ENCODE measurements around the gene CSMD2.

CSMD2 gene

DNA sequence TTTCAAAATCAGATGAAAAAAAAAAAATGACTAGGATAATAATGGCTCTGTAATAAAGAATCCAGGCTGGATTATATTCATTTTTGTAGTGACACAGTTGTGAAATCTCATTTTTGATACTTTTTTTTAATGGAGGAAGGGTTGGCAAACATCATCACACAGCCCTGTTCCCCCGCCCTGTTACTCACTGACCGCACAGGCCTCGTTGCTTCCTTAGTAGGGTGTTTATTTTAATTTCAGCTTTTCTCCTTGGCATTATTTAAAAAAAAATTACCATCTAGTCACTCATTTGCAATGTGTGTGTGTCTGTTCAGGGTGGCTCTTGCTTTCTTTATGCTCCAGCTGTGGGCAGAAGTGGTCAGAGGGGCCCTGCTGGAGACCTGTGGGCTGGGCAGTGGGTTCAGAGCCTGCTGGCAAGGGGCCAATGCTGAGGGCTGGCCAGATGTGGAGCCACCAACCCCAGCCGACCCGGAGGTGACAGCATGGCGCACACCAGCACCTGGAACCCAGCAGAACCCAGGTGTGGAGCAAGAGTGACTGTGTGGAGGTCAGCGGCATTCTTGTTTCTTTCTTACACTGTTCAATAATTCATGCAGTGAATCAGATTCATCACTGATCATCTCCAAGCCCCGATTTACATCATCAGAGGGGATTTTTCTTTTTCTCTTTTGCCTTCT lies 648.0 kb downstream of the CSMD2 start:
- Histone ChIP-seq H3F3A (ENCODE audit: low read depth) (no peaks in the 10 kb centered on the region), H3K27me3 (ENCODE audit: insufficient read depth, low read length, poor library complexity, severe bottlenecking) (no peaks in the 10 kb centered on the region), H2AFZ (ENCODE audit: low read length) (no peak overlapping the region), H3K9ac (ENCODE audit: low read depth, low read length, poor library complexity, severe bottlenecking) (no peak overlapping the region), H3K9me3 (ENCODE audit: insufficient read depth, low read depth, low read length) (no peaks in the 10 kb centered on the region), H4K20me1 (ENCODE audit: insufficient read depth, low read length, poor library complexity, severe bottlenecking) (no peaks in the 10 kb centered on the region), H3K9me2 (replicated peaks; ENCODE audit: low read depth, low read length) (no peaks in the 10 kb centered on the region), H3K4me2 (ENCODE audit: low read depth, low read length, poor library complexity, severe bottlenecking) (no peak overlapping the region), H3K4me1 (ENCODE audit: insufficient read depth, low read length, poor library complexity, severe bottlenecking) (no peaks in the 10 kb centered on the region), H3K4me3 (ENCODE audit: low read length, poor library complexity, severe bottlenecking) (no peak overlapping the region), H3K36me3 (ENCODE audit: insufficient read depth, low read length) (no peaks in the 10 kb centered on the region), H3K79me2 (ENCODE audit: insufficient read depth, low read length) (no peaks in the 10 kb centered on the region)
- TF ChIP-seq, protein P1, sequence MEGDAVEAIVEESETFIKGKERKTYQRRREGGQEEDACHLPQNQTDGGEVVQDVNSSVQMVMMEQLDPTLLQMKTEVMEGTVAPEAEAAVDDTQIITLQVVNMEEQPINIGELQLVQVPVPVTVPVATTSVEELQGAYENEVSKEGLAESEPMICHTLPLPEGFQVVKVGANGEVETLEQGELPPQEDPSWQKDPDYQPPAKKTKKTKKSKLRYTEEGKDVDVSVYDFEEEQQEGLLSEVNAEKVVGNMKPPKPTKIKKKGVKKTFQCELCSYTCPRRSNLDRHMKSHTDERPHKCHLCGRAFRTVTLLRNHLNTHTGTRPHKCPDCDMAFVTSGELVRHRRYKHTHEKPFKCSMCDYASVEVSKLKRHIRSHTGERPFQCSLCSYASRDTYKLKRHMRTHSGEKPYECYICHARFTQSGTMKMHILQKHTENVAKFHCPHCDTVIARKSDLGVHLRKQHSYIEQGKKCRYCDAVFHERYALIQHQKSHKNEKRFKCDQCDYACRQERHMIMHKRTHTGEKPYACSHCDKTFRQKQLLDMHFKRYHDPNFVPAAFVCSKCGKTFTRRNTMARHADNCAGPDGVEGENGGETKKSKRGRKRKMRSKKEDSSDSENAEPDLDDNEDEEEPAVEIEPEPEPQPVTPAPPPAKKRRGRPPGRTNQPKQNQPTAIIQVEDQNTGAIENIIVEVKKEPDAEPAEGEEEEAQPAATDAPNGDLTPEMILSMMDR (conservative IDR thresholded peaks at IDR 0.05; ENCODE audit: low read length): no peak
- no peak for TF ChIP-seq EZH2phosphoT487 (IDR thresholded peaks at IDR 0.05; ENCODE audit: borderline replicate concordance)

DNA sequence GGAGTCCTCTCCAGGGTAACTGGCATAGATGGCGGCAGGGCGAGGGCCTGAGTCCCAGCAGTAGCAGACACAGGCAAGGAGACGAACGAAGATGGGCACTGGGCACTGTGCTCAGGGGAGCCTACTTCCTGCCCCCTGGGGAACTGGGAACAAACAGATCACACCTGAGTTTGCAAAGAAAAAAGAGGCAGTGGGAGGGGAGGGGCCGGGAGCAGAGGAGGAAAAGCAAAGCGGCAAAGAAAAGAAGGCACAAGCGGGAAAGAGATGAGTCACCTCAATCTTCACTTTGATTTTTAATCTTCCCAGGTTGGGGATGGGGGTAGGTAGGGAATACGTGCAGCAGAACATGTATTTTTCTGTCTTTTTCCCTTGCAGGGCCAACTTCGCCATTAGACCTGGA lies 648.6 kb downstream of the CSMD2 start:
- Histone ChIP-seq H3K4me2 (ENCODE audit: low read depth, low read length, poor library complexity, severe bottlenecking) (no peak overlapping the region), H3K9ac (ENCODE audit: low read depth, low read length, poor library complexity, severe bottlenecking) (no peak overlapping the region), H2AFZ (ENCODE audit: low read length) (no peak overlapping the region), H3K4me3 (ENCODE audit: low read length, poor library complexity, severe bottlenecking) (no peak overlapping the region), H3K36me3 (ENCODE audit: insufficient read depth, low read length) (no peaks in the 10 kb centered on the region), H3F3A (ENCODE audit: low read depth) (no peaks in the 10 kb centered on the region), H3K79me2 (ENCODE audit: insufficient read depth, low read length) (no peaks in the 10 kb centered on the region), H4K20me1 (ENCODE audit: insufficient read depth, low read length, poor library complexity, severe bottlenecking) (no peaks in the 10 kb centered on the region), H3K4me1 (ENCODE audit: insufficient read depth, low read length, poor library complexity, severe bottlenecking) (no peaks in the 10 kb centered on the region), H3K9me2 (replicated peaks; ENCODE audit: low read depth, low read length) (no peaks in the 10 kb centered on the region), H3K9me3 (ENCODE audit: insufficient read depth, low read depth, low read length) (no peaks in the 10 kb centered on the region), H3K27me3 (ENCODE audit: insufficient read depth, low read length, poor library complexity, severe bottlenecking) (no peaks in the 10 kb centered on the region)
- TF ChIP-seq EZH2phosphoT487 (IDR thresholded peaks at IDR 0.05; ENCODE audit: borderline replicate concordance): no peak
- TF ChIP-seq, protein P1 (conservative IDR thresholded peaks at IDR 0.05; ENCODE audit: low read length): no peak

DNA sequence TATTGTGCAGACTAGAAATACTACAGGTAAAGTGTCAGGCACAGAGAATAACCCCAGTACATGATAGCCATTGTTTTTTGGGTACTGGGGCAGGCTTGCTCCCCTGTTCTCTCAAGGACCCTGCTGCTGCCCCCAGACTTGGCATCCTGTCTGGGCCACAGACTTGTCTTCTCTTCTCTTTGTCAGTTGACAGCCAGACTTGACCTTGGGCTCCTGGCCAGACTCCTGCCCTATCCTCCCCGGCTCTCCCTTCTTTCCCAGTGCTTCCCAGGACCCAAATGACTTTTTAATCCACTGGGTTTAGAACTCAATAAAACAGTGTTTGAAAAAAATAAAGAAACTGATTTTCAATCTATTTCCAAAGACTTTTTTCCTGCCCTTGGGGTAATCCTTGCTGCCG lies 649.4 kb downstream of the CSMD2 start:
- H3K4me3 ChIP-seq (ENCODE audit: low read length, poor library complexity, severe bottlenecking): no peak overlapping the region
- no peaks in the 10 kb centered on the region for H3K4me1 ChIP-seq (ENCODE audit: insufficient read depth, low read length, poor library complexity, severe bottlenecking)
- H3K36me3 ChIP-seq (ENCODE audit: insufficient read depth, low read length): no peaks in the 10 kb centered on the region
- no peak overlapping the region for H3K9ac ChIP-seq (ENCODE audit: low read depth, low read length, poor library complexity, severe bottlenecking)
- H3K4me2 ChIP-seq (ENCODE audit: low read depth, low read length, poor library complexity, severe bottlenecking): no peak overlapping the region
- no peaks in the 10 kb centered on the region for H4K20me1 ChIP-seq (ENCODE audit: insufficient read depth, low read length, poor library complexity, severe bottlenecking)
- no peaks in the 10 kb centered on the region for H3K9me2 ChIP-seq (replicated peaks; ENCODE audit: low read depth, low read length)
- no peaks in the 10 kb centered on the region for H3K9me3 ChIP-seq (ENCODE audit: insufficient read depth, low read depth, low read length)
- no peaks in the 10 kb centered on the region for H3K27me3 ChIP-seq (ENCODE audit: insufficient read depth, low read length, poor library complexity, severe bottlenecking)
- TF ChIP-seq EZH2phosphoT487 (IDR thresholded peaks at IDR 0.05; ENCODE audit: borderline replicate concordance): no peak
- TF ChIP-seq, protein P1 (conservative IDR thresholded peaks at IDR 0.05; ENCODE audit: low read length): no peak
- H2AFZ ChIP-seq (ENCODE audit: low read length): no peak overlapping the region
- H3F3A ChIP-seq (ENCODE audit: low read depth): no peaks in the 10 kb centered on the region
- H3K79me2 ChIP-seq (ENCODE audit: insufficient read depth, low read length): no peaks in the 10 kb centered on the region
